Lower leg skin (tissue), 4 donors: Measurements from ENCODE around the gene CYP2R1. TPM values are rescaled to one million over a fixed set of nuclear protein-coding genes. Genes with fewer than 3 reads are reported as not detected.

ENCODE experiments used
- DNase-seq, 2 donors: peaks; one replicate each; pipeline ENCODE4 v3.0.0-alpha.2; 2019; ENCODE audit warnings: low spot score in 2 of 2
- H3K4me3 ChIP-seq: fragments of 200-600 bp; sonication (generic); 2 replicates; pipeline ENCODE4 v1.5.1; 2017; ENCODE audit warnings: mild to moderate bottlenecking, low read depth; ENCODE audit not compliant: poor library complexity, severe bottlenecking
- POLR2A ChIP-seq, 2 donors: fragments of 450-650 bp; IDR thresholded peaks; one replicate each; pipeline ENCODE4 v1.6.1; 2016 to 2017; ENCODE audit warnings: antibody characterized with exemption in 2 of 2, mild to moderate bottlenecking in 1 of 2, moderate library complexity in 1 of 2
- WGBS, 2 donors: methylation state at CpG; one replicate each; pipeline ENCODE4 v1.1.5; 2018; 5-methylcytosine and 5-hydroxymethylcytosine counted together
- intact Hi-C: fragments of 100-400 bp; cut with DNase I; formaldehyde crosslinking; loops from one replicate; pipeline ENCODE4 v1.15.0; 2023; ENCODE audit warnings: low total_unique reads
- total RNA-seq, 4 donors: library from RNA; depleted of rRNA; stranded (reverse); fragments of >200 nt; gene quantifications; one replicate each; pipeline ENCODE4 v1.1.0, GENCODE V29; 2016
- TF ChIP-seq, protein P1 (sequence below), 3 donors: fragments of 450-650 bp; IDR thresholded peaks; one replicate each; pipeline ENCODE4 v1.5.1; 2016; ENCODE audit warnings: antibody characterized with exemption in 3 of 3, mild to moderate bottlenecking in 3 of 3, moderate library complexity in 2 of 3

Gene CYP2R1
- total RNA-seq, 4 donors from 2014 or later, result 19.4 to 27.9 (median 26.1) TPM

DNA sequence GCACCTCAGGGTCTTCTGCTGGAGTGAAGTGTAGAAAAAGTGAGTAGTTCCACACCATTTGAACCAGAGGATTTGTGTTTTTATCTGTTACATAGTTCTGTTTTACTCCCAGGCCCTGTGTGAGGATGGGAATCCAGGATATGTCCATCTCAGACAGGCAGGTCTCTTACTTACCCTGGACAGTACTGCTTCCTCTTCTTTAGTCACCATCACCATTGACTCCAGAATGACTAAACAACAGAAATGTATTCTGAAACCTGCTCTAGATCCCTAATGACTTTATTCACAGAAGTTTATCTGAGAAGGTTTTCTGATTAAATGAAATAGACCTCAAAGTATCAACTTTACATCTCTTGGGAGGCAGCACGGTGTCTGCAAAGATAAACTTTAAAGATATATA is 33.6 kb downstream of the CYP2R1 start:
- intact Hi-C loops, result no loop called here
- TF ChIP-seq POLR2A (IDR thresholded peaks at IDR 0.05), result no peak
- TF ChIP-seq, protein P1, sequence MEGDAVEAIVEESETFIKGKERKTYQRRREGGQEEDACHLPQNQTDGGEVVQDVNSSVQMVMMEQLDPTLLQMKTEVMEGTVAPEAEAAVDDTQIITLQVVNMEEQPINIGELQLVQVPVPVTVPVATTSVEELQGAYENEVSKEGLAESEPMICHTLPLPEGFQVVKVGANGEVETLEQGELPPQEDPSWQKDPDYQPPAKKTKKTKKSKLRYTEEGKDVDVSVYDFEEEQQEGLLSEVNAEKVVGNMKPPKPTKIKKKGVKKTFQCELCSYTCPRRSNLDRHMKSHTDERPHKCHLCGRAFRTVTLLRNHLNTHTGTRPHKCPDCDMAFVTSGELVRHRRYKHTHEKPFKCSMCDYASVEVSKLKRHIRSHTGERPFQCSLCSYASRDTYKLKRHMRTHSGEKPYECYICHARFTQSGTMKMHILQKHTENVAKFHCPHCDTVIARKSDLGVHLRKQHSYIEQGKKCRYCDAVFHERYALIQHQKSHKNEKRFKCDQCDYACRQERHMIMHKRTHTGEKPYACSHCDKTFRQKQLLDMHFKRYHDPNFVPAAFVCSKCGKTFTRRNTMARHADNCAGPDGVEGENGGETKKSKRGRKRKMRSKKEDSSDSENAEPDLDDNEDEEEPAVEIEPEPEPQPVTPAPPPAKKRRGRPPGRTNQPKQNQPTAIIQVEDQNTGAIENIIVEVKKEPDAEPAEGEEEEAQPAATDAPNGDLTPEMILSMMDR (IDR thresholded peaks at IDR 0.05), result no peak
- DNase-seq, result no peak
- WGBS, 2 donors, result 87 to 88% methylated on average over 1 of the region's 1 CpG
- H3K4me3 ChIP-seq, result no peak overlapping the region

DNA sequence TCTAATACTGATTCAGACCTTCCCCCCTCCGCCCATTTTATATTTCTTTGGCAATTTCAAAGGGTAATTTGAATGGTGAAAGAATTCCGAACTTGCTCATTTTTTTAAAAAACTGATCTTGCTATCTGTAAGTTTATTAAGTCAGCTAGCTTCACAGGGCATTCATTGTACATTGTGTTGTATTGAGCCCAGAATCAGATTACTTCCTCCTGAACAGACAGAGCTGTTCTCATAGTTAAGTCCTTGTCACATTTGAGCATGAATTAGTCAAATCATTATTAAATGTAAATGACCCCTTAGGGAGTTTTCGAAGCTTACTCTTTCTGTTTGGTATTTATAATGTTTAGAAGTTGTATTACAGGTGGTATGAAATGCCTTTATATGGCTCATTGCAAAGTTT is 34.4 kb downstream of the CYP2R1 start:
- 74 to 81% methylated on average over 3 of the region's 3 CpGs for WGBS, 2 donors
- TF ChIP-seq POLR2A (IDR thresholded peaks at IDR 0.05), result no peak
- TF ChIP-seq, protein P1 (IDR thresholded peaks at IDR 0.05), result no peak
- intact Hi-C loops, result no loop called here
- DNase-seq, result no peak
- H3K4me3 ChIP-seq, result no peak overlapping the region

DNA sequence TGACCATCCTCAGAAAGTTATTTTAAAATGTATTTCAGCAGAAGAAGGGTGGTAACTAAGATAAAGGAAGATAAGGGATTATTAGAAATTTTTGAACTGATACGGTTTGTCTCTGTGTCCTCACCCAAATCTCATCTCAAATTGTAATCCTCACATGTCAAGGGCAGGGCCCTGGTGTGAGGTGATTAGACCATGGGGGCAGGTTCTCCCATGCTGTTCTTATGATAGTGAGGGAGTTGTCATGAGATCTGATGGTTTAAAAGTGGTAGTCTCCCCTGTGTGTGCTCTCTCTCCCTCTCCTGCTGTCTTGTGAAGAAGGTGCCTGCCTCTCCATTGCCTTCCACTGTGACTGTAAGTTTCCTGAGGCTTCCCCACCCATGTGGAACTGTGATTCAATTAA is 36.1 kb downstream of the CYP2R1 start:
- intact Hi-C loops, result no loop called here
- no peak for TF ChIP-seq POLR2A (IDR thresholded peaks at IDR 0.05)
- TF ChIP-seq, protein P1 (IDR thresholded peaks at IDR 0.05), result no peak
- DNase-seq, result no peak
- 61 to 90% methylated on average over 1 of the region's 1 CpG for WGBS, 2 donors
- no peak overlapping the region for H3K4me3 ChIP-seq

DNA sequence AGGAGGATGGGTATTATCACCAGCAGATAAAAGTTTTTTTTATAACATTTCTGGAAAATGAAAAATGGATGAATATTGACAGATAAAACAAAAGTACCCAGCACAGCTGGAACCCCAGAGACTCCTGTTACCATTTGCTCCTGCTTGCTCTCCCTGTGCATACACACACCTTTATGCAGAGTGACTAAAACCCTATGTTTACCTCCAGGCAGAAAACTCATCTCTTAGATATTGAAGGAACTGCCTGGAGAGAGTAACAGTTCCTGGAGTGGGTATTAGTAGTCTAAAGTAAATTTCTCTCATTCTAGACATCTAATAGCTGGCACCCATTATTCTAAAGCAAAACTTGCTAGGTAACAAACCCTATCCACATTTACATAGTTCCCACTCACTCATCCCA is 38.0 kb downstream of the CYP2R1 start:
- no peak for DNase-seq
- intact Hi-C loops, result no loop called here
- no peak overlapping the region for H3K4me3 ChIP-seq
- TF ChIP-seq, protein P1 (IDR thresholded peaks at IDR 0.05), result no peak
- TF ChIP-seq POLR2A (IDR thresholded peaks at IDR 0.05), result no peak

DNA sequence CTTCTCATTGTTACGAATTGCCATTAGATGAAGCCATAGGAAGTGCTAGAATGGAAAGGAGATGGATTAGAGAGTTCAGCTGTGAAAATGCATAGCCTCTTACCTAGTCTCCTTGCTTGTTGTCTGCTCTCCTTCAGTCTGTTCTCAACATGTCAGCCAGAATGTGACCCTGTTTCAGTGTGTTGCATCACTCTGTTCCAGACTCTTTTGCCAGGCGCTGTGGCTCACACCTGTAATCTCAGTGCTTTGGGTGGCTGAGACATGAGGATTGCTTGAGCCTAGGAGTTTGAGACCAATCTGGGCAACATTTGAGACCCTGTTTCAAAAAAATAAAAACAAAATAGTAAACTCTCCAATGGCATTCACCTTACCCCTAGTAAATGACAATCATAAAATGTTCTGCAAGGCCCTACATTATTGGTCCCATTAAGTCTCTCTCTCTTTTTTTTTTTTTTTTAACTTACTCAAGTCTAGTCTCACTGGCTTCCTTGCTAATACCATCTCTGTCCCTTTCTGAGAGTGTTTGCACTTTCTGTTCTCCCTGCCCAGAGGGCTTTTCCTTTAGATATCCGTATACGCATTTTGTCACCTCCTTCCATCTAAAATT is 39.4 kb downstream of the CYP2R1 start:
- intact Hi-C loops, result no loop called here
- TF ChIP-seq, protein P1 (IDR thresholded peaks at IDR 0.05), result no peak
- TF ChIP-seq POLR2A (IDR thresholded peaks at IDR 0.05), result no peak
- 92 to 95% methylated on average over 4 of the region's 4 CpGs for WGBS, 2 donors
- no peak overlapping the region for H3K4me3 ChIP-seq
- no peak for DNase-seq

DNA sequence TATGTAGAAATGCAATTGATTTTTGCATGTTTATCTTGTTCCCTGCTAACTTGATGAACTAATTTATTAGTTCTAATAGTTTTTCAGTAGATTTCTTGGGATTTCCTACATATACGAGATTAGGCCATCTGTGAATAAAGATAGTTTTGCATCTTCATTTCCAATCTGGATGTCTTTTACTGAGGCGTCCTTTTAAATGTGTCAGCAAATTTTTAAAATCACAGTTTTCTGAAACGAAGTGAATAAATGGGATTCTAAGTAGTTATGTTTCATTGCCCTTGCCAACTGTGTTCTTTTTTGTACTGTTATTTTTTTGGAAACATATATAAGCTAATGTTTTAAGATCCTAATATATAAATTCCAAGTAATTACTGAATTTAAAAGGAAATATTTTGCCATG is 50.0 kb downstream of the CYP2R1 start:
- intact Hi-C loops, result no loop called here
- no peak overlapping the region for H3K4me3 ChIP-seq
- WGBS, 2 donors, result 88% methylated on average over 3 of the region's 3 CpGs
- DNase-seq, result no peak
- TF ChIP-seq POLR2A (IDR thresholded peaks at IDR 0.05), result no peak
- TF ChIP-seq, protein P1 (IDR thresholded peaks at IDR 0.05), result no peak
